PC-3 (cell line): ENCODE measurements around the gene TKFC. TPM values are rescaled to one million over a fixed set of nuclear protein-coding genes. Genes with fewer than 3 reads are reported as not detected.
A peak's percentile ranks its signal among the peaks of the same experiment; 100 is the strongest.

Experiments
- ATAC-seq: fragments of 200-7000 bp; cut with Tn5 transposase; 2 replicates; pipeline ENCODE4 v1.9.1; 2020; ENCODE audit warnings: mild to moderate bottlenecking, moderate library complexity
- BruUV-seq: library from RNA; stranded (reverse); fragments of 400-500 nt; replicated peaks from 2 replicates; lab custom pipeline; 2021; lab: Mats Ljungman, UMichigan
- CTCF ChIA-PET: fragments of 300-600 bp; sonication (Branson Sonifier 250); formaldehyde crosslinking; loops from one replicate; lab custom pipeline; 2022; ENCODE audit warnings: antibody characterized with exemption; lab: Charles Lee
- POLR2A ChIA-PET: fragments of 300-600 bp; sonication (Branson Sonifier 250); formaldehyde crosslinking; loops from one replicate; lab custom pipeline; 2022; ENCODE audit warnings: antibody characterized with exemption; ENCODE audit not compliant: unreplicated experiment; lab: Charles Lee
- DNase-seq: peaks from one replicate; pipeline ENCODE4 v3.0.0-alpha.2; 2015
- H2AFZ ChIP-seq: fragments of 300-600 bp; sonication (generic); 2 replicates; pipeline ENCODE4 v1.6.0; 2016; ENCODE audit warnings: antibody characterized with exemption, low read length
- H3F3A ChIP-seq: fragments of 300-600 bp; sonication (generic); one replicate; pipeline ENCODE4 v1.6.0; 2017; ENCODE audit warnings: antibody characterized with exemption, low read length, control low read depth, mild to moderate bottlenecking; ENCODE audit not compliant: unreplicated experiment
- H3K27ac ChIP-seq: fragments of 300-600 bp; sonication (generic); 2 replicates; pipeline ENCODE4 v1.5.1; 2016; ENCODE audit warnings: mild to moderate bottlenecking, low read length
- H3K27me3 ChIP-seq: fragments of 300-600 bp; sonication (generic); 2 replicates; pipeline ENCODE4 v1.6.1; 2016; ENCODE audit warnings: low read length, mixed read lengths
- H3K36me3 ChIP-seq: fragments of 300-600 bp; sonication (generic); 2 replicates; pipeline ENCODE4 v1.6.1; 2016; ENCODE audit warnings: low read depth, mixed run types, low read length, mixed read lengths
- H3K4me1 ChIP-seq: fragments of 300-600 bp; sonication (generic); 2 replicates; pipeline ENCODE4 v1.5.1; 2016; ENCODE audit warnings: low read length; ENCODE audit not compliant: insufficient read depth
- H3K4me2 ChIP-seq: fragments of 300-600 bp; sonication (generic); 2 replicates; pipeline ENCODE4 v1.6.0; 2016; ENCODE audit warnings: low read length
- H3K4me3 ChIP-seq: fragments of 300-600 bp; sonication (generic); 2 replicates; pipeline ENCODE4 v1.5.1; 2016; ENCODE audit warnings: mild to moderate bottlenecking, low read length, mixed read lengths
- H3K79me2 ChIP-seq: fragments of 300-600 bp; sonication (generic); 2 replicates; pipeline ENCODE4 v1.6.1; 2017; ENCODE audit warnings: low read length, mixed read lengths
- H3K9ac ChIP-seq: fragments of 300-600 bp; sonication (generic); 2 replicates; pipeline ENCODE4 v1.6.0; 2016; ENCODE audit warnings: mild to moderate bottlenecking, low read length
- H3K9me2 ChIP-seq: fragments of 300-600 bp; sonication (generic); replicated peaks from 2 replicates; pipeline ENCODE4 v1.6.1; 2016; ENCODE audit warnings: mixed run types, low read length, mixed read lengths
- H3K9me3 ChIP-seq: fragments of 300-600 bp; sonication (generic); 2 replicates; pipeline ENCODE4 v1.6.1; 2016; ENCODE audit warnings: low read length, mixed read lengths
- H4K20me1 ChIP-seq: fragments of 300-600 bp; sonication (generic); 2 replicates; pipeline ENCODE4 v1.6.1; 2016; ENCODE audit warnings: low read length, mixed read lengths
- EZH2 ChIP-seq: fragments of 300-600 bp; sonication (generic); IDR thresholded peaks from one replicate; pipeline ENCODE4 v1.6.1; 2017; ENCODE audit warnings: antibody characterized with exemption, mild to moderate bottlenecking, low read length; ENCODE audit not compliant: unreplicated experiment
- EZH2phosphoT487 ChIP-seq: fragments of 300-600 bp; sonication (generic); IDR thresholded peaks from 2 replicates; pipeline ENCODE4 v1.6.1; 2018; ENCODE audit warnings: mild to moderate bottlenecking, antibody characterized with exemption, low read length, borderline replicate concordance
- intact Hi-C: fragments of 100-400 bp; cut with micrococcal nuclease; formaldehyde crosslinking; loops from 2 replicates; pipeline ENCODE4 v1.9.0; 2023
- total RNA-seq: library from RNA; depleted of rRNA; stranded (reverse); fragments of >200 nt; gene quantifications from 2 replicates; pipeline ENCODE4 v1.2.3, GENCODE V29; 2014
- TF ChIP-seq, protein P1 (sequence below): fragments of 300-600 bp; sonication (generic); conservative IDR thresholded peaks from 2 replicates; pipeline ENCODE4 v1.5.1; 2017; ENCODE audit warnings: antibody characterized with exemption, low read depth, mild to moderate bottlenecking, low read length

TKFC gene
- total RNA-seq, 1 experiment from 2014 or later = 56.9 TPM

DNA sequence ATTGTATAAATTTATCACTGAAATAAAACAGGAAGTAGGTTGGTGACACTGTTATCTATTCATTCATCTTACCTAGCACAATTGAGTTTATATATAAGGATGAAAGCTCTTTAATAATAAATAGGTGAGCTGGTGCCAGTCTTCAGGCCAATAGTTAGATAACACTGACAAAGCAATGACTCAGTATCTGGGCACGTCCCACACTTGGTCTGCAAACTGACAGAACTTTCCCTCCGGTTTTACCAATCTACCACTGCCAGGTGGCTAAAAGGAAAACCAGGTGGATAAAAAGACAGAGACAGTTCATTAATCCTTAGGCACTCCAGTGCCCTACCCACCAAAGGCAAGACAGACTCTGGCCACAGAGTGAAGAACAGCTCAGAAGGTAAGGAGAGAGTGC is 17.8 kb upstream of the TKFC start:
- peak; percentile 66 for DNase-seq
- Histone ChIP-seq H3F3A (no peaks in the 10 kb centered on the region), H3K79me2 (no peaks in the 10 kb centered on the region), H3K9me3 (no peaks in the 10 kb centered on the region), H3K27me3 (no peaks in the 10 kb centered on the region), H3K9me2 (no peaks in the 10 kb centered on the region), H3K36me3 (peaks cover 67% of the 10 kb centered on the region), H3K4me3 (no peak overlapping the region), H3K4me1 (peaks cover 5% of the 10 kb centered on the region; the same call in 1 of the 2 replicates), H4K20me1 (no peaks in the 10 kb centered on the region), H2AFZ (no peak overlapping the region), H3K27ac (no peak overlapping the region), H3K9ac (no peak overlapping the region), H3K4me2 (no peak overlapping the region)
- BruUV-seq = no TSS peak
- peak; percentile 97 for ATAC-seq
- TF ChIP-seq EZH2 (no peak), EZH2phosphoT487 (no peak)
- TF ChIP-seq, protein P1, sequence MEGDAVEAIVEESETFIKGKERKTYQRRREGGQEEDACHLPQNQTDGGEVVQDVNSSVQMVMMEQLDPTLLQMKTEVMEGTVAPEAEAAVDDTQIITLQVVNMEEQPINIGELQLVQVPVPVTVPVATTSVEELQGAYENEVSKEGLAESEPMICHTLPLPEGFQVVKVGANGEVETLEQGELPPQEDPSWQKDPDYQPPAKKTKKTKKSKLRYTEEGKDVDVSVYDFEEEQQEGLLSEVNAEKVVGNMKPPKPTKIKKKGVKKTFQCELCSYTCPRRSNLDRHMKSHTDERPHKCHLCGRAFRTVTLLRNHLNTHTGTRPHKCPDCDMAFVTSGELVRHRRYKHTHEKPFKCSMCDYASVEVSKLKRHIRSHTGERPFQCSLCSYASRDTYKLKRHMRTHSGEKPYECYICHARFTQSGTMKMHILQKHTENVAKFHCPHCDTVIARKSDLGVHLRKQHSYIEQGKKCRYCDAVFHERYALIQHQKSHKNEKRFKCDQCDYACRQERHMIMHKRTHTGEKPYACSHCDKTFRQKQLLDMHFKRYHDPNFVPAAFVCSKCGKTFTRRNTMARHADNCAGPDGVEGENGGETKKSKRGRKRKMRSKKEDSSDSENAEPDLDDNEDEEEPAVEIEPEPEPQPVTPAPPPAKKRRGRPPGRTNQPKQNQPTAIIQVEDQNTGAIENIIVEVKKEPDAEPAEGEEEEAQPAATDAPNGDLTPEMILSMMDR = no peak
- intact Hi-C loops = no loop called here
- ChIA-PET POLR2A (no interaction called here), CTCF (no interaction called here)

DNA sequence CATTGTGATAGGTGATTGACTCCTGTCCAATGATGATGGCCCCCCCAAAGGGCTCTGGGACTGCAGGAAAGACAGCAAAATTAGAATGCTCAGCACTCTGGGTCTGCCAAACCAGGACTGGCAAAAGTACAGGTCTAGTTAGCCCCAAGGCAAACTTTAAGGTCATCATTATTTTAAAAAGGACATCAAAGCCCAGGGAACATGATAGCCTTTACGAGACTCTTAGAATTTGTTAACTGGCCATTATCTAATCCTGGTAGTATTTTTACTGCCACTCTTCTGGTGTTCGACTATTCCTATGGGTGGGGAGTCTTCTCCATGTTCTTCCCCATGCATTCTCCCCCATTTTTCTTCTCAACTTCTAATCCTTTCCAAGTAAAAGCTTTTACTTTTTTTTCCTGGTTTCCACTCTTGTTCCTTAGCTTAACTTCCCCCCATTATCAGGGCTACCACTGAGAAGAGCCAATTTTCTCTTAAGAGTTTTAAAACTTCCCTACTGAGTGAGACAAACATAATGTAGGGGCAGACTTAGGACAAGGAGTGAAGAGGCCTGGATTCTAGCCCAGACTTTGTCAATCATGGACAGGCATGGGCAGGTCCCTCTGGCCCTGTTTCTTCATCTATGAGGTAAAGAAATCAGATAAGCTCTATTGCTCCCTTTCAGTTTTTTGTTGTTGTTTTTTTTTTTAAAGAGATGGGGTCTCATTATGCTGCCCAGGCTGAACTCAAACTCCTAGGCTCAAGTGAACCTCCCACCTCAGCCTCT is 7.2 kb upstream of the TKFC start:
- CTCF ChIA-PET = no interaction called here

More for the DNA sequence above, 7.2 kb upstream of the TKFC start:
- no peak overlapping the region for H2AFZ ChIP-seq
- intact Hi-C loops = no loop called here
- no peak overlapping the region for H3K4me3 ChIP-seq
- peaks cover under 1% of the 10 kb centered on the region; the same call in 1 of the 2 replicates for H3K4me1 ChIP-seq
- H3K27ac ChIP-seq = no peak overlapping the region
- H4K20me1 ChIP-seq = peaks cover 10% of the 10 kb centered on the region; the same call in 1 of the 2 replicates
- ATAC-seq (no peak), DNase-seq (no peak)
- H3K4me2 ChIP-seq = no peak overlapping the region
- no peaks in the 10 kb centered on the region for H3K27me3 ChIP-seq
- H3K36me3 ChIP-seq = peaks cover 80% of the 10 kb centered on the region
- no TSS peak for BruUV-seq
- POLR2A ChIA-PET = no interaction called here
- H3K9ac ChIP-seq = no peak overlapping the region
- no peaks in the 10 kb centered on the region for H3K9me2 ChIP-seq
- H3K79me2 ChIP-seq = peaks cover 56% of the 10 kb centered on the region
- H3F3A ChIP-seq = no peaks in the 10 kb centered on the region
- TF ChIP-seq EZH2phosphoT487 (no peak), EZH2 (no peak)
- TF ChIP-seq, protein P1 = no peak
- H3K9me3 ChIP-seq = no peaks in the 10 kb centered on the region
